ENCODE results near the gene COL26A1. TPM values are rescaled to one million over a fixed set of nuclear protein-coding genes. Genes with fewer than 3 reads are reported as not detected.

The COL26A1 gene
- total RNA-seq, 2 experiments from 2014 or later, result not detected

GRCh38 chr7:101597941-101598340, 235.3 kb downstream of the COL26A1 start:
- H3K79me2 ChIP-seq (ENCODE audit: insufficient read depth, low read depth, low read length), result no peaks in the 10 kb centered on the region
- BruUV-seq (replicated peaks), result no TSS peak
- H3K4me2 ChIP-seq (ENCODE audit: low read length), result no peak overlapping the region
- H3K9me3 ChIP-seq (ENCODE audit: low read length), result no peaks in the 10 kb centered on the region
- no peaks in the 10 kb centered on the region for H3K9me2 ChIP-seq (ENCODE audit: insufficient read depth, low read length)
- ChIA-PET CTCF (ENCODE audit: unreplicated experiment) (interaction anchor here (0.9 kb wide), 1 partner anchor 15 kb away, joined by 3 read pairs; no protein-coding TSS in a partner anchor), POLR2A (interaction anchor here (0.9 kb wide), 1 partner anchor 88 kb away, joined by 3 read pairs; no protein-coding TSS in a partner anchor)
- H3K4me3 ChIP-seq (ENCODE audit: low read depth, low read length, poor library complexity, severe bottlenecking), result no peak overlapping the region
- H2AFZ ChIP-seq (ENCODE audit: low read length), result no peak overlapping the region
- intact Hi-C loops (cut with micrococcal nuclease; ENCODE audit: unreplicated experiment), result no loop called here
- no peaks in the 10 kb centered on the region for H3K36me3 ChIP-seq (ENCODE audit: insufficient read depth, low read length)
- TF ChIP-seq, protein P1, sequence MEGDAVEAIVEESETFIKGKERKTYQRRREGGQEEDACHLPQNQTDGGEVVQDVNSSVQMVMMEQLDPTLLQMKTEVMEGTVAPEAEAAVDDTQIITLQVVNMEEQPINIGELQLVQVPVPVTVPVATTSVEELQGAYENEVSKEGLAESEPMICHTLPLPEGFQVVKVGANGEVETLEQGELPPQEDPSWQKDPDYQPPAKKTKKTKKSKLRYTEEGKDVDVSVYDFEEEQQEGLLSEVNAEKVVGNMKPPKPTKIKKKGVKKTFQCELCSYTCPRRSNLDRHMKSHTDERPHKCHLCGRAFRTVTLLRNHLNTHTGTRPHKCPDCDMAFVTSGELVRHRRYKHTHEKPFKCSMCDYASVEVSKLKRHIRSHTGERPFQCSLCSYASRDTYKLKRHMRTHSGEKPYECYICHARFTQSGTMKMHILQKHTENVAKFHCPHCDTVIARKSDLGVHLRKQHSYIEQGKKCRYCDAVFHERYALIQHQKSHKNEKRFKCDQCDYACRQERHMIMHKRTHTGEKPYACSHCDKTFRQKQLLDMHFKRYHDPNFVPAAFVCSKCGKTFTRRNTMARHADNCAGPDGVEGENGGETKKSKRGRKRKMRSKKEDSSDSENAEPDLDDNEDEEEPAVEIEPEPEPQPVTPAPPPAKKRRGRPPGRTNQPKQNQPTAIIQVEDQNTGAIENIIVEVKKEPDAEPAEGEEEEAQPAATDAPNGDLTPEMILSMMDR (conservative IDR thresholded peaks at IDR 0.05; ENCODE audit: low read length), result no peak
- TF ChIP-seq EZH2phosphoT487 (IDR thresholded peaks at IDR 0.05; ENCODE audit: borderline replicate concordance, low read depth, low read length), result no peak
- DNase-seq (ENCODE audit: low spot score), result no peak
- H3K27ac ChIP-seq (ENCODE audit: low read depth, low read length, poor library complexity, severe bottlenecking), result no peak overlapping the region
- H3K4me1 ChIP-seq (ENCODE audit: insufficient read depth, low read length, poor library complexity, severe bottlenecking), result peaks cover 9% of the 10 kb centered on the region
- no peaks in the 10 kb centered on the region for H4K20me1 ChIP-seq (ENCODE audit: insufficient read depth, low read length)

GRCh38 chr7:101598422-101598985, 235.8 kb downstream of the COL26A1 start:
- POLR2A ChIA-PET, result interaction anchor here (0.9 kb wide), 1 partner anchor 87 kb away, joined by 3 read pairs; no protein-coding TSS in a partner anchor
- no peak overlapping the region for H2AFZ ChIP-seq (ENCODE audit: low read length)

More at GRCh38 chr7:101598422-101598985, 235.8 kb downstream of the COL26A1 start:
- no peak overlapping the region for H3K4me3 ChIP-seq (ENCODE audit: low read depth, low read length, poor library complexity, severe bottlenecking)
- no peak for TF ChIP-seq EZH2phosphoT487 (IDR thresholded peaks at IDR 0.05; ENCODE audit: borderline replicate concordance, low read depth, low read length)
- TF ChIP-seq, protein P1 (conservative IDR thresholded peaks at IDR 0.05; ENCODE audit: low read length), result no peak
- no peaks in the 10 kb centered on the region for H3K9me3 ChIP-seq (ENCODE audit: low read length)
- no peak overlapping the region for H3K27ac ChIP-seq (ENCODE audit: low read depth, low read length, poor library complexity, severe bottlenecking)
- H3K4me1 ChIP-seq (ENCODE audit: insufficient read depth, low read length, poor library complexity, severe bottlenecking), result peaks cover 10% of the 10 kb centered on the region
- no peak for DNase-seq (ENCODE audit: low spot score)
- H3K79me2 ChIP-seq (ENCODE audit: insufficient read depth, low read depth, low read length), result no peaks in the 10 kb centered on the region
- H4K20me1 ChIP-seq (ENCODE audit: insufficient read depth, low read length), result no peaks in the 10 kb centered on the region
- BruUV-seq (replicated peaks), result no TSS peak
- no peak overlapping the region for H3K4me2 ChIP-seq (ENCODE audit: low read length)
- CTCF ChIA-PET (ENCODE audit: unreplicated experiment), result no interaction called here
- H3K36me3 ChIP-seq (ENCODE audit: insufficient read depth, low read length), result no peaks in the 10 kb centered on the region
- intact Hi-C loops (cut with micrococcal nuclease; ENCODE audit: unreplicated experiment), result no loop called here
- H3K9me2 ChIP-seq (ENCODE audit: insufficient read depth, low read length), result no peaks in the 10 kb centered on the region

Data from OCI-LY7 (cell line).